GM23248 (cell line): ENCODE measurements around the gene KCTD14. TPM values are rescaled to one million over a fixed set of nuclear protein-coding genes. Genes with fewer than 3 reads are reported as not detected.

Experiments
- DNase-seq: peaks from one replicate; pipeline ENCODE4 v3.0.0-alpha.2; 2015
- H2AFZ ChIP-seq: fragments of 200-600 bp; sonication (generic); 2 replicates; pipeline ENCODE4 v1.6.1; 2016; ENCODE audit warnings: antibody characterized with exemption
- H3F3A ChIP-seq: fragments of 200-600 bp; sonication (generic); 2 replicates; pipeline ENCODE4 v1.6.1; 2016; ENCODE audit warnings: mild to moderate bottlenecking, antibody characterized with exemption, mixed run types; ENCODE audit not compliant: insufficient read depth
- H3K27ac ChIP-seq: fragments of 200-600 bp; sonication (generic); 2 replicates; pipeline ENCODE4 v1.5.1; 2016; ENCODE audit warnings: mild to moderate bottlenecking
- H3K27me3 ChIP-seq: fragments of 200-600 bp; sonication (generic); replicated peaks from 2 replicates; pipeline ENCODE4 v1.6.1; 2016; ENCODE audit warnings: mild to moderate bottlenecking; ENCODE audit not compliant: insufficient read depth
- H3K36me3 ChIP-seq: fragments of 200-600 bp; sonication (generic); 2 replicates; pipeline ENCODE4 v1.6.1; 2016; ENCODE audit warnings: low read depth, mild to moderate bottlenecking
- H3K4me1 ChIP-seq: fragments of 200-600 bp; sonication (generic); 2 replicates; pipeline ENCODE4 v1.6.1; 2016; ENCODE audit warnings: mild to moderate bottlenecking; ENCODE audit not compliant: insufficient read depth
- H3K4me2 ChIP-seq: fragments of 200-600 bp; sonication (generic); one replicate; pipeline ENCODE4 v1.6.1; 2016; ENCODE audit warnings: mild to moderate bottlenecking; ENCODE audit not compliant: unreplicated experiment
- H3K4me3 ChIP-seq: fragments of 200-600 bp; sonication (generic); 2 replicates; pipeline ENCODE4 v1.5.1; 2016; ENCODE audit warnings: mild to moderate bottlenecking
- H3K79me2 ChIP-seq: fragments of 200-600 bp; sonication (generic); 2 replicates; pipeline ENCODE4 v1.6.1; 2016; ENCODE audit warnings: mild to moderate bottlenecking; ENCODE audit not compliant: insufficient read depth
- H3K9ac ChIP-seq: fragments of 200-600 bp; sonication (generic); 2 replicates; pipeline ENCODE4 v1.6.1; 2016; ENCODE audit warnings: mild to moderate bottlenecking
- H3K9me2 ChIP-seq: fragments of 200-600 bp; sonication (generic); 2 replicates; pipeline ENCODE4 v1.6.1; 2016; ENCODE audit warnings: mixed run types, mild to moderate bottlenecking, moderate library complexity; ENCODE audit not compliant: insufficient read depth
- H3K9me3 ChIP-seq: fragments of 200-600 bp; sonication (generic); one replicate; pipeline ENCODE4 v1.6.1; 2017; ENCODE audit warnings: low read depth
- H4K20me1 ChIP-seq: fragments of 200-600 bp; sonication (generic); 2 replicates; pipeline ENCODE4 v1.6.0; 2016; ENCODE audit not compliant: insufficient read depth
- EZH2 ChIP-seq: fragments of 200-600 bp; sonication (generic); IDR thresholded peaks from 2 replicates; pipeline ENCODE4 v1.6.1; 2018; ENCODE audit warnings: antibody characterized with exemption, mild to moderate bottlenecking; ENCODE audit not compliant: insufficient read depth, poor library complexity, severe bottlenecking
- EZH2phosphoT487 ChIP-seq: fragments of 200-600 bp; sonication (generic); IDR thresholded peaks from 2 replicates; pipeline ENCODE4 v1.6.1; 2018; ENCODE audit warnings: antibody characterized with exemption, moderate library complexity, mild to moderate bottlenecking, low read depth; ENCODE audit not compliant: insufficient read depth
- WGBS, 2 experiments: methylation state at CpG; one replicate each; pipeline ENCODE4 v1.1.6; 2015 to 2017; ENCODE audit warnings: low lambda C conversion rate in 2 of 2, low coverage in 1 of 2; ENCODE audit errors: missing lambda C conversion rate in 2 of 2; 5-methylcytosine and 5-hydroxymethylcytosine counted together
- in situ Hi-C: fragments of 300-500 bp; cut with MboI; formaldehyde crosslinking; loops from 2 replicates; pipeline ENCODE4 v1.15.0; 2020
- polyA plus RNA-seq: library from polyadenylated mRNA; unstranded; fragments of >200 nt; fragmentation: Nextera tagmentation; extraction: Ambion mirVana; gene quantifications from 2 replicates; pipeline ENCODE4 v1.2.1, GENCODE V29; 2016
- total RNA-seq: library from RNA; depleted of rRNA; stranded (reverse); fragments of >200 nt; shearing (Covaris generic); gene quantifications from 2 replicates; pipeline ENCODE4 v1.2.3, GENCODE V29; 2014

The KCTD14 gene
- total and polyA plus RNA-seq, 2 experiments from 2014 or later, result 0.85 to 1.4 TPM

- Histone ChIP-seq H3K27ac (no peak within 1 kb of the TSS), H2AFZ (no peak within 1 kb of the TSS), H4K20me1 (no peaks in the 10 kb centered on the region), H3K9me3 (no peaks in the 10 kb centered on the region), H3K4me1 (no peaks in the 10 kb centered on the region), H3K27me3 (no peaks in the 10 kb centered on the region), H3K36me3 (peaks cover 8% of the 10 kb centered on the region; the same call in 1 of the 2 replicates), H3F3A (no peaks in the 10 kb centered on the region), H3K9me2 (no peaks in the 10 kb centered on the region), H3K4me2 (no peak within 1 kb of the TSS), H3K4me3 (no peak within 1 kb of the TSS), H3K79me2 (no peaks in the 10 kb centered on the region), H3K9ac (no peak within 1 kb of the TSS)
- no peak for TF ChIP-seq EZH2phosphoT487
- no peak for TF ChIP-seq EZH2
- in situ Hi-C loops, result no loop called here
- 96% methylated on average over 13 to 14 of the region's 14 CpGs for WGBS, 2 experiments
- no peak for DNase-seq
These were observed 40.5 kb upstream of the KCTD14 start, which contains the start of gene THRSP for GRCh38 chr11:78063440-78064181. Gene THRSP, plus strand, starts transcription at chr11:78063861. Its CDS starts 21 bp downstream, at chr11:78063882.

- no peak overlapping the region for H3K4me3 ChIP-seq
- H3K9me2 ChIP-seq, result no peaks in the 10 kb centered on the region
- H3K27me3 ChIP-seq, result no peaks in the 10 kb centered on the region
- in situ Hi-C loops, result no loop called here
- H3K27ac ChIP-seq, result no peak overlapping the region
- 62 to 67% methylated on average over 2 of the region's 2 CpGs for WGBS, 2 experiments
- H4K20me1 ChIP-seq, result no peaks in the 10 kb centered on the region
- TF ChIP-seq EZH2, result no peak
- no peak for TF ChIP-seq EZH2phosphoT487
- DNase-seq, result no peak
- no peaks in the 10 kb centered on the region for H3K4me1 ChIP-seq
- no peaks in the 10 kb centered on the region for H3K9me3 ChIP-seq
- H3K4me2 ChIP-seq, result no peak overlapping the region
- H3K9ac ChIP-seq, result no peak overlapping the region
- no peak overlapping the region for H2AFZ ChIP-seq
- H3K36me3 ChIP-seq, result peaks cover 3% of the 10 kb centered on the region; the same call in 1 of the 2 replicates
- no peaks in the 10 kb centered on the region for H3F3A ChIP-seq
- no peaks in the 10 kb centered on the region for H3K79me2 ChIP-seq
These were observed 39.6 kb upstream of the KCTD14 start for GRCh38 chr11:78062671-78063070.

- no peaks in the 10 kb centered on the region for H3K9me3 ChIP-seq
- no peaks in the 10 kb centered on the region for H3F3A ChIP-seq
- no peaks in the 10 kb centered on the region for H3K36me3 ChIP-seq
- no peak overlapping the region for H3K9ac ChIP-seq
- DNase-seq, result no peak
- H3K4me2 ChIP-seq, result no peak overlapping the region
- no peaks in the 10 kb centered on the region for H4K20me1 ChIP-seq
- no peak overlapping the region for H3K4me3 ChIP-seq
- no peaks in the 10 kb centered on the region for H3K9me2 ChIP-seq
- H2AFZ ChIP-seq, result no peak overlapping the region
- no peak overlapping the region for H3K27ac ChIP-seq
- 96 to 98% methylated on average over 4 of the region's 4 CpGs for WGBS, 2 experiments
- in situ Hi-C loops, result no loop called here
- no peaks in the 10 kb centered on the region for H3K79me2 ChIP-seq
- no peak for TF ChIP-seq EZH2
- no peak for TF ChIP-seq EZH2phosphoT487
- no peaks in the 10 kb centered on the region for H3K4me1 ChIP-seq
- no peaks in the 10 kb centered on the region for H3K27me3 ChIP-seq
These were observed 38.8 kb upstream of the KCTD14 start for GRCh38 chr11:78061921-78062311.

GRCh38 chr11:78061088-78061920 lies 38.2 kb upstream of the KCTD14 start:
- no peak for DNase-seq
- no peaks in the 10 kb centered on the region for H3K4me1 ChIP-seq
- in situ Hi-C loops, result no loop called here
- H3K9me3 ChIP-seq, result no peaks in the 10 kb centered on the region
- H3K9me2 ChIP-seq, result no peaks in the 10 kb centered on the region
- TF ChIP-seq EZH2 (no peak), EZH2phosphoT487 (no peak)
- WGBS, 2 experiments, result 62 to 70% methylated on average over 4 of the region's 4 CpGs
- H3K79me2 ChIP-seq, result no peaks in the 10 kb centered on the region
- no peaks in the 10 kb centered on the region for H3K36me3 ChIP-seq
- no peaks in the 10 kb centered on the region for H3F3A ChIP-seq
- no peak overlapping the region for H3K4me3 ChIP-seq
- no peaks in the 10 kb centered on the region for H4K20me1 ChIP-seq
- no peaks in the 10 kb centered on the region for H3K27me3 ChIP-seq
- H3K9ac ChIP-seq, result no peak overlapping the region
- H3K27ac ChIP-seq, result no peak overlapping the region
- no peak overlapping the region for H2AFZ ChIP-seq
- no peak overlapping the region for H3K4me2 ChIP-seq
